Measurements from ENCODE around the gene L3MBTL2. TPM values are rescaled to one million over a fixed set of nuclear protein-coding genes. Genes with fewer than 3 reads are reported as not detected.

The L3MBTL2 gene
- total and polyA plus RNA-seq, 11 donors = 7.3 to 25.7 (median 14.6) TPM

DNA sequence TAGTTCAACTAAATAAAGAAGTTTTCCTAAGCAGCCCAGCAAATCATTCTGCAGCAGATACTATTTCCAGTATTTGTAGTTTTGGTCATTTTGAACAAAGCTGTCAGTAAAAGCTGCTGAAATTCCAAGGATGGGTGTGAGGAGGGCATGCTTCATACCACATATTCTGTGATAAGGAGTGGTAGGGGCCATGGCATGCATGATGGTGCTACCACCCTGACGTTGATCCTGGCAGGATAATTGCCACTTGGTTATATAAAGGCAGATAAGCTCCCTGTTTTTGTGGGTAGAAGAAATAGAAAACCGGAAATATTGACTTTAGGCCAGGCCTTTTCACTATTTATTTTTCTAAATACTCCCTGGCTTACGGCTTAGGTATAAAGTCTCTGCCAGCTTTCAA is 33.1 kb upstream of the L3MBTL2 start:
- 60 to 84% (median 74%) methylated on average over 3 of the region's 3 CpGs for WGBS, 4 donors
- no peak overlapping the region for H3K27ac ChIP-seq

GRCh38 chr22:41175546-41175945 is 29.6 kb upstream of the L3MBTL2 start:
- H3K4me1 ChIP-seq = peaks cover 0 to 18% (median 4%) of the 10 kb centered on the region in 12 donors
- TF ChIP-seq CTCF (IDR thresholded peaks at IDR 0.05) (no peak), POLR2A (IDR thresholded peaks at IDR 0.05) (no peak)
- 27 to 33% (median 30%) methylated on average over 2 of the region's 2 CpGs for WGBS, 4 donors

More for the DNA sequence above, 33.1 kb upstream of the L3MBTL2 start:
- DNase-seq (no peak), ATAC-seq (no peak)
- intact Hi-C loops (cut with DNase I) = loop anchor here in 1 of 10 donors (10.0 kb wide), 2 partner anchors 57 to 93 kb away; no protein-coding TSS in a partner anchor
- Histone ChIP-seq H3K9me3 (no peaks in the 10 kb centered on the region), H3K4me3 (no peak overlapping the region), H3K36me3 (peaks cover 0 to 100% (median 95%) of the 10 kb centered on the region in 9 donors), H3K4me1 (peaks cover 0 to 18% (median 4%) of the 10 kb centered on the region in 12 donors), H3K27me3 (no peaks in the 10 kb centered on the region)
- no peak for TF ChIP-seq CTCF (IDR thresholded peaks at IDR 0.05)

DNA sequence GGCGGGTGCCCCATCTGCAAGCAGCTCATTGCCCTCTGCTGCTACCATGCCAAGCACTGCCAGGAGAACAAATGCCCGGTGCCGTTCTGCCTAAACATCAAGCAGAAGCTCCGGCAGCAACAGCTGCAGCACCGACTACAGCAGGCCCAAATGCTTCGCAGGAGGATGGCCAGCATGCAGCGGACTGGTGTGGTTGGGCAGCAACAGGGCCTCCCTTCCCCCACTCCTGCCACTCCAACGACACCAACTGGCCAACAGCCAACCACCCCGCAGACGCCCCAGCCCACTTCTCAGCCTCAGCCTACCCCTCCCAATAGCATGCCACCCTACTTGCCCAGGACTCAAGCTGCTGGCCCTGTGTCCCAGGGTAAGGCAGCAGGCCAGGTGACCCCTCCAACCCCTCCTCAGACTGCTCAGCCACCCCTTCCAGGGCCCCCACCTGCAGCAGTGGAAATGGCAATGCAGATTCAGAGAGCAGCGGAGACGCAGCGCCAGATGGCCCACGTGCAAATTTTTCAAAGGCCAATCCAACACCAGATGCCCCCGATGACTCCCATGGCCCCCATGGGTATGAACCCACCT is 28.0 kb upstream of the L3MBTL2 start:
- no peak for TF ChIP-seq CTCF (IDR thresholded peaks at IDR 0.05)
- TF ChIP-seq POLR2A (IDR thresholded peaks at IDR 0.05) = no peak
- no peaks in the 10 kb centered on the region for H3K27me3 ChIP-seq
- DNase-seq (peak in 2 of 5 donors; percentile 13 to 38), ATAC-seq (peak in 2 of 4 donors; percentile 7 to 17)
- intact Hi-C loops (cut with DNase I) = loop anchor here in 1 of 10 donors (10.0 kb wide), 2 partner anchors 62 to 88 kb away; no protein-coding TSS in a partner anchor
- no peaks in the 10 kb centered on the region for H3K9me3 ChIP-seq
- WGBS, 4 donors = 77 to 86% (median 83%) methylated on average over 9 to 15 of the region's 15 CpGs
- H3K4me3 ChIP-seq = no peak overlapping the region
- no peak overlapping the region for H3K27ac ChIP-seq
- H3K36me3 ChIP-seq = peaks cover 2 to 85% (median 79%) of the 10 kb centered on the region in 9 donors
- H3K4me1 ChIP-seq = peaks cover 0 to 20% (median 7%) of the 10 kb centered on the region in 12 donors

More at GRCh38 chr22:41175546-41175945, 29.6 kb upstream of the L3MBTL2 start:
- H3K27me3 ChIP-seq = no peaks in the 10 kb centered on the region
- peak in 2 of 4 donors; percentile 21 to 24 for ATAC-seq
- peak overlapping the region in 2 of 12 donors; percentile 9 to 13 for H3K27ac ChIP-seq
- no peak for DNase-seq
- H3K9me3 ChIP-seq = no peaks in the 10 kb centered on the region
- no peak overlapping the region for H3K4me3 ChIP-seq
- intact Hi-C loops (cut with DNase I) = loop anchor here in 1 of 10 donors (10.0 kb wide), 2 partner anchors 61 to 89 kb away; no protein-coding TSS in a partner anchor
- H3K36me3 ChIP-seq = peaks cover 2 to 96% (median 92%) of the 10 kb centered on the region in 9 donors

DNA sequence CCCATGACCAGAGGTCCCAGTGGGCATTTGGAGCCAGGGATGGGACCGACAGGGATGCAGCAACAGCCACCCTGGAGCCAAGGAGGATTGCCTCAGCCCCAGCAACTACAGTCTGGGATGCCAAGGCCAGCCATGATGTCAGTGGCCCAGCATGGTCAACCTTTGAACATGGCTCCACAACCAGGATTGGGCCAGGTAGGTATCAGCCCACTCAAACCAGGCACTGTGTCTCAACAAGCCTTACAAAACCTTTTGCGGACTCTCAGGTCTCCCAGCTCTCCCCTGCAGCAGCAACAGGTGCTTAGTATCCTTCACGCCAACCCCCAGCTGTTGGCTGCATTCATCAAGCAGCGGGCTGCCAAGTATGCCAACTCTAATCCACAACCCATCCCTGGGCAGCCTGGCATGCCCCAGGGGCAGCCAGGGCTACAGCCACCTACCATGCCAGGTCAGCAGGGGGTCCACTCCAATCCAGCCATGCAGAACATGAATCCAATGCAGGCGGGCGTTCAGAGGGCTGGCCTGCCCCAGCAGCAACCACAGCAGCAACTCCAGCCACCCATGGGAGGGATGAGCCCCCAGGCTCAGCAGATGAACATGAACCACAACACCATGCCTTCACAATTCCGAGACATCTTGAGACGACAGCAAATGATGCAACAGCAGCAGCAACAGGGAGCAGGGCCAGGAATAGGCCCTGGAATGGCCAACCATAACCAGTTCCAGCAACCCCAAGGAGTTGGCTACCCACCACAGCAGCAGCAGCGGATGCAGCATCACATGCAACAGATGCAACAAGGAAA is 27.3 kb upstream of the L3MBTL2 start:
- peak in 2 of 4 donors; percentile 5 to 17 for ATAC-seq
- H3K4me1 ChIP-seq = peaks cover 0 to 20% (median 7%) of the 10 kb centered on the region in 12 donors
- intact Hi-C loops (cut with DNase I) = loop anchor here in 1 of 10 donors (10.0 kb wide), 2 partner anchors 63 to 87 kb away; no protein-coding TSS in a partner anchor
- WGBS, 4 donors = 88 to 97% (median 90%) methylated on average over 9 of the region's 9 CpGs
- TF ChIP-seq CTCF (IDR thresholded peaks at IDR 0.05) (no peak), POLR2A (IDR thresholded peaks at IDR 0.05) (no peak)
- peaks cover 2 to 78% (median 72%) of the 10 kb centered on the region in 9 donors for H3K36me3 ChIP-seq
- no peak for DNase-seq
- no peaks in the 10 kb centered on the region for H3K27me3 ChIP-seq
- H3K9me3 ChIP-seq = no peaks in the 10 kb centered on the region
- no peak overlapping the region for H3K27ac ChIP-seq
- H3K4me3 ChIP-seq = no peak overlapping the region
